Astrocyte of the hippocampus (primary cell): ENCODE results near the gene PDP2.
A peak's percentile ranks its signal among the peaks of the same experiment; 100 is the strongest.
"Not testable (repeated sequence)": the region's sequence is repeated elsewhere in the genome, so short reads cannot be mapped to it uniquely, and the experiment has no call there.

Source experiments
- DNase-seq: peaks from one replicate; pipeline ENCODE4 v3.0.0; 2011; ENCODE audit warnings: low read depth, low spot score

Gene PDP2

DNA sequence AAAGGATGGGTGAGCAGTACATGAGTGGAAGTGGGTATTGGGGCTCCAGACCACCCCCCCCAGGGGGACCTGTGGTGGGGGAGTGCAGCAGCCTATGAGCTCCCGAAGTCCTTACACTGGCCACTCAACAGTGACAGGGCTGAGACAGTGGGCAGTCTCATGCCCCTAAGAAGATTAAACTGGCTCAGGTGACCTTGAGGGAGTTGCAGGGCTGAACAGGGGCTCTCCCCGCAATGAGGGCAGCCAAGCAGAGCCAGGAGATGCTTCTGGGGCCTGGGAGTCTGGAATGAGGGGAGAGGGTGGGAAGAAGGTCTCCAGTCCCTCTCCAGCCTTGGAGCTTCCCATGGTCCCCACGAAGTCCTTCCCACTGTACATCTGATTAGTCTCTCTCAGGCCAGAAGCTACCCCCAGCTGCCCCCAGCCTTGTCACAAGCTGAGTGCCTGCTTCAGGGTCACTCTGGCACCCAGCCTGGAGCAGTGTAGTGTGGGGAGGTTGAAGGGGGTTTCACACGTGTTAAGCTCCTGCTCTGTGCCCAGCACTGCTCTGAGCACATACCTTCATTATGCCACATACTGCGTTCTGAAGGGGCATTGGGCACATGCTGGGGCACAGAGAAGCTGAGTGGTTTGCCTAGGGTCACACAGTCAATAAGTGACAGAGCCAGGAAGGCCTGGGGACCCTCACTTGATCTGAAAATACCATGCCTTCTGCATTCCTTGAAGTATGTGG lies 39.4 kb downstream of the PDP2 start:
- no peak for DNase-seq

GRCh38 chr16:66920299-66920590 lies 39.9 kb downstream of the PDP2 start:
- DNase-seq = peak; percentile 50

DNA sequence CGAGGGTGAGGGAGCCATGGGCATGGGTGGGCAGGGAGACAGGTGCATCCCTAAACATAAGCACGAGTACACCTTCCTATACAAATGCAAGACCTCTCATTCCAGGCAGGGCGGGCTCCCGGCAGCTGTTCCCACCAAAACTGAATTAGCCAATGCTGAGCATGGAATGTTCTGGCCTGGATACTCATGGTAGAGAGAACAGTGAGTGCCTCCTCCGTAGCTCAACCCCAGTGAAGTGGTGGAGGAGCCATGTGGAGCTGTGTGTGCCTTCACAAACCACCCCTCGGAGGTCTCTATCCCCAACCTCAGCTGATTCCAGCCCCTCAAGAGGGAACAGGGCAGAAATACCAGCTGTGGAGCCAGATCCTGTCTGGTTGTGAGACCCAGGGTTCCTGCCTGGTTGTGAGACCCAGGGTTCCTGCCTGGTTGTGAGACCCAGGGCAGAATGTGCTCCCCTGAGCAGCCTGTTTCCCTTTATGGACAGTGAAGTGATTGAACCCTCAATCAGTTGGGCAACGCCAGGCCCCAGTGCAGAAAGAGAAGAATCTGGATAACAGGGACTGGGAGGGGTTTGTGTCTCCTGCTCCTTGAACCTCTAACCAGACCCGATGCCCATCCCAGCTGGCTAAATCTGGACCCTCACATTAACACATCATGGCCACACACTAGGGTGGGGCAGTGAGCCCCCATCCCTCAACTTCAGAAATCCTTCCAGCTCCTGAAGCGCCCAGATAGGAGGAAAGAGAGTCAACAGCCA lies 40.8 kb downstream of the PDP2 start:
- no peak for DNase-seq

- no peak for DNase-seq
These were observed 41.6 kb downstream of the PDP2 start for GRCh38 chr16:66921729-66922450.

DNA sequence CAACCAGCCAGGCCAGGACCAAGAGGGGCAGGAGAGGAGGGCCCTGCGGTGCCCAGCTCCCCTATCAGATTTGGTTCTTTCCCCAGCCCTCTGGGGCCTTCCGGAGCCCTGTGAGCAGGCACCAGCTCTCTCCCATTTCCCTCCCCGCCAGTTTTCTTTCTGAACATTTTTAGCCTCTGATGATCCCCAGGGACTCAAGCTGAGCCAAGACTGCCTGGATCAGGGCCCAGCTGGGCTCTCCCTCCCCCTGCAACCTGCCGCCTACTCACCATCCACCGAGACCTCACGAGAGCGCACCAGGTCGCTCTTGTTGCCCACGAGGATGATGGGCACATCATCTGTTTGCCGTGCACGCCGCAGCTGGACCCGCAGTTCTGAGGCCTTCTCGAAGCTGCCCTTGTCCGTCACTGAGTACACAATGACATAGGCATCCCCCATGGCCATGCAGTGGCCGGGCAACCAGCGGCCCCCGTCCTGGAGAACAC lies 43.0 kb downstream of the PDP2 start:
- DNase-seq = peak; percentile 76

DNA sequence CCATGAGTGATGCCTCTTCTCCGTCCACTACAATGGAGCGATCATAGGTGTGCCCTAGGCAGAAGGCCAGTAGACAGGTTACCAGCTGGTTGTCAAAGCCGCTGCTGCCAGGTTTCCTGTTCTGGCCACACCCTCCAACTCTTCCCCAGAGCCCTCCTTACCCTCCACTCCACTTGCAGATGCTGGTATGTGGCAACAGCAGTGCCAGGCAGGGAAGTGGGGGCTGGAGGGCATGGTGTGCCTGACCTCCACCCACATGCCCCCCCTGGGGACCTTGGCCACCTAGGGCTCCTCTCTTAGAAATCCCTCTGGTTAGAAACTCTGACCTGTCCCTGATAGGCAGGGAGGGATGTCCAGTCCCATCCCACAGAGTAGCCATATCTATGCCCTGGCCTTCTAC lies 43.6 kb downstream of the PDP2 start:
- DNase-seq = no peak

GRCh38 chr16:66924527-66925321 lies 44.4 kb downstream of the PDP2 start:
- peak; percentile 64 for DNase-seq

DNA sequence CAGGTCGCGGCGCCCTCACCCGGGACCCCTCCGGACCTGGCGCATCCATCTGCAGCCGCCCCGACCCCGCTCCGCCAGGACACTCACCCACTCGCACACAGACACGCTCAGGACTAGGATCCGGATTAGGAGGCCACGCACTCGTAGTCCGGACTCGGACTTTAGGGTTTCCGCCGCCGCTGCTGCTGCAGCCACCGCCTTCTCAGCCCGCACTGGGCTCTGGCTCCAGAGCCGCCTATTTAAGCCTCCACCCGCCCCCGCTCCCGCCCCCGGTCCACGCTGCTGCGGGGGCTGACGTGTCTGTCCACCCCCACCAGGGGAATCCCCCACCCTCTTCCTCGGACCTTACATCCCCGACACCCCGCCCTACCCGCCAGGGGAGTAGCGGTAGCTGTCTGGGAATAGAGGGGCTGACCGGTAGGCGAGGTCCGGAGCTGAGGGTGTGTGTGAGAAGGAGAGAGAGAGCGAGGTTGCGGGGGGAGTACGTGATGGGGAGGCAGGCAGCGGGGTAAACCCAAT lies 45.1 kb downstream of the PDP2 start, which contains the start of gene RRAD:
Gene RRAD (minus strand): TSS at position 214 of the 519 bp plus-strand sequence. CDS start 356 bp downstream, outside the sequence.
- DNase-seq = peak; percentile 83

- DNase-seq = peak; percentile 53
These were observed 46.0 kb downstream of the PDP2 start for GRCh38 chr16:66926171-66926947.

DNA sequence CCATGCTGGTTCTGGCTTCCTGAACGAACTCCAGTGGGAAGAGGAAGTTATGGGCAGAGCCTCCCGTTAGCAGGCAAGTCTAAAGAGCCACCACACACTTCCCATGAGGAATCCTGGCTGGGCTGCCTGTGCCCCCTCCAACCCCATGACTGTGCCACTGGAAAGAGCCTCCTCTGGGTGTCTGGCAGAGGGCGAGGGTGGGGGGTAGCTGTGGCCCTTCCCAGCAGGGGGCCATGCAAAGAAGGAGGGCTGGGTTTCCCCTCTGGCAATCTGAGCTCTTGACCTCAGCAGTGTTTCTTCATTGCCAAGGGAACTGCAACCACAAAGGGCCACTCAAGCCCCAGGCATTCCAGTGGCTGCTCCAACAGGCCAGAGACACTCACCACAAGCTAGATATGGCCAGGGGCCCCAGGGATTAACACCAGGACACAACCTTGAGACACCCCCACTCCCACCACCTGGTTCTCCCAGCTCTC lies 46.7 kb downstream of the PDP2 start:
- peak; percentile 96 for DNase-seq

- DNase-seq = peak; percentile 25
These were observed 47.8 kb downstream of the PDP2 start for GRCh38 chr16:66927918-66928649.

- peak; percentile 47 for DNase-seq
These were observed 48.5 kb downstream of the PDP2 start for GRCh38 chr16:66928702-66929388.

DNA sequence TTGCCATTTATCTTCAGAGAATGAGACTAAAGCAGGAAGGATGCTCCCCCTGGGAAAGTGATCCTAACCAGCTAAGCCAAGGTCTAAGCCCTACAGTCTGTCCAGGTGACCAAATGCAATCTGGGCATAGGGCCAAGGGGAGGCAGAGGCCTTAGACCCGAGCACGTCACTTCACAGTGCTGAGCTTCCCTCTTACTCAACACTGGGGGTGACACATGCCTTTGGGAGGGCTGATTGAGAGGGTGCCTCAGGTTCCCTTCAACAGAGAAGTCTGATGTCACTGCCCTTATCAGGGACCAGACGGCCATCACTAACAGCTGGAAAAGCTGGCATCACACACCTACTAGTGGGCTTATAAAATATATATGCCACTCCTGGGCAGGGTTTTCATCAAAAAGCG lies 49.9 kb downstream of the PDP2 start:
- DNase-seq = peak; percentile 54

GRCh38 chr16:66931665-66932064 lies 51.4 kb downstream of the PDP2 start:
- DNase-seq = no peak

- no peak for DNase-seq
These were observed 51.8 kb downstream of the PDP2 start for GRCh38 chr16:66932076-66932475.

DNA sequence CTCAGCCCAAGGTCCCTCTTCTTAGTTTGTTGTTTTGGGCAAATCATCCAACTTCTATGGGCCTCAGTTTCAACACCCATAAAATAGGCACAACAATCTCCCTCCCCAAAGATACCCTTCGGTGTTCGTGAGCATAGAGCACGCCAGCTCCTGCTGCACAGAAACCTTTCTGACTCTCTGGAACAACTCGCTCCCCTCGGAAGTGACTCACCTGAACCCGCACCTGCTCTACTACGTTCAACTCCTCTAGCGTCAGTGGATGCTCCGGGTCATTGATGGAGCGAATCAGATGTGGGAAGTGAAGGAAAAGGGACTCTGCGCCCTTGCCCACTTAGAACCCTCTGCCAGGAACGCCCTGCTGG lies 53.4 kb downstream of the PDP2 start:
- no peak for DNase-seq

- peak; percentile 96 for DNase-seq
These were observed 54.0 kb downstream of the PDP2 start, which contains the start of gene CIAO2B for GRCh38 chr16:66934138-66934838. Gene CIAO2B, minus strand, starts transcription at chr16:66934402. Its CDS starts 38 bp downstream, at chr16:66934364.

DNA sequence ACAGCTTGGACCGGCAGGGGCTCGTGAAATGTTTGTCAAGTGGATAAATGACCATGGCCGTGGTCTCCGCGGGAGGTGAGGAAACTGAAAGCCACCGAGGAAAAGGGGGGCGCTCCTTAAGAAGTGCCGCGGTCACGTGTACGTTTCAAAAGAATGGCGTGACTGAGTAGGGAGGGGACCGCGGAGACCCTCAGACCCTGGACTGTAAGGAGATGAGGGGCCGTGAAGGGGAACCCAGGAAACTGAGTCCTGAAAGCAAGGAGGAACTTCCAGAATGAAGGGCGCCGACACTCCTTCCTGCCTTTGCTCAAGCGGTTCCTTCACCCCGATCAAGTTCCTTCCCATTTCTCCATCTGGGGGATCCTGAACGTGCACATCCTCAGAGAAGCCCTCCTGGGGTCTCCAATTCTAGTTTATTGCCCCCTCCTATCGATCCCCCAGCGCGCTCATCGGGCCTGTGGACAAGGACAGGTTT lies 54.6 kb downstream of the PDP2 start:
- DNase-seq = not testable (repeated sequence)
